Measurements from ENCODE around the gene NUP93. TPM values are rescaled to one million over a fixed set of nuclear protein-coding genes. Genes with fewer than 3 reads are reported as not detected.

Gene NUP93
- total and polyA plus RNA-seq, 2 of the 8 experiments (the other 6 are each of a cell fraction or from before 2014, with no cell fraction given) = 147 to 201 TPM

- TF ChIP-seq CHD7 (IDR thresholded peaks at IDR 0.05; ENCODE audit: insufficient replicate concordance, low read length) (no peak), POLR2A (IDR thresholded peaks at IDR 0.05; ENCODE audit: control extremely low read depth in 1 of 2, low read depth in 2 of 2, low read length in 2 of 2) (no peak), CBX5 (IDR thresholded peaks at IDR 0.05; ENCODE audit: low read depth, low read length) (no peak), CHD2 (IDR thresholded peaks at IDR 0.05; ENCODE audit: low read length) (no peak)
These were observed 105.4 kb downstream of the NUP93 start (continued) for GRCh38 chr16:56835320-56835719.

Data from H1 (cell line).